HG03571 (cell line): ENCODE data around the gene RNF213.
"Not testable (repeated sequence)": the region's sequence is repeated elsewhere in the genome, so short reads cannot be mapped to it uniquely, and the experiment has no call there.

Experiments used
- ATAC-seq: cut with Tn5 transposase; IDR thresholded peaks from one replicate; pipeline ENCODE4 v1.9.1; 2021; ENCODE audit not compliant: unreplicated experiment

Gene RNF213

DNA sequence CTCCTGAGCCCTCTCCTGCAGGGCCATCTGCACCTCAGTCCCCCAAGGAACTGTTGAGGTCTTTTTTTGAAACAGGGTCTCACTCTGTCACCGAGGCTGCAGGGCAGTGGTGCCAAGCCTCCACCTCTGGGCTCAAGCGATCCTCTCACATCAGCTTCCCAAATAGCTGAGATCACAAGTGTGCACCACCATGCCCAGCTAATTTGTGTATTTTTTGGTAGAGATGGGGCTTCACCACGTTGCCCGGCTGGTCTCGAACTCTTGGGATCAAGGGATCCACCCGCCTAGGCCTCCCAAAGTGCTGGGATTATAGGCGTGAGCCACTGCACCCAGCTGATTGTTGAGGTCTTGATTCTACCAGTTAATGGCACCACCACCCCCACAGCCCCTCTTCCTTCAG lies 126.4 kb downstream of the RNF213 start:
- no peak for ATAC-seq

DNA sequence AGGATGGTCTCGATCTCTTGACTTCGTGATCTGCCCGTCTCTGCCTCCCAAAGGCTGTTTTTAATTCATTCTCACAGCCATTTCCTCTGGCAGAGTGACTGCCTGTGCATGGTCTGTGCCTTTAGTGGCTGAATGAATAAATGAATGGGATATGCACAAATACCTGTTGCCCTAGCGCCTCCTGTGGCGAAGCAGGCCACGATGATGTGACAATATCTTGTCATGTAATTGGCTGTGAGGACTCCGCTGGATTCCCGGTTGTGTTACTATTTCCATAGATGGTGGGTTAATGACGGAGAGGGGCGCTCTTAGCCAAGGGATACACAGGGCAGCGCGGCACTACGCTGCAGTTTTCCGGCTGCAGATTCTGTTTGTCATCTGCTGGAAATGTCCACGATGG lies 127.5 kb downstream of the RNF213 start:
- no peak for ATAC-seq

DNA sequence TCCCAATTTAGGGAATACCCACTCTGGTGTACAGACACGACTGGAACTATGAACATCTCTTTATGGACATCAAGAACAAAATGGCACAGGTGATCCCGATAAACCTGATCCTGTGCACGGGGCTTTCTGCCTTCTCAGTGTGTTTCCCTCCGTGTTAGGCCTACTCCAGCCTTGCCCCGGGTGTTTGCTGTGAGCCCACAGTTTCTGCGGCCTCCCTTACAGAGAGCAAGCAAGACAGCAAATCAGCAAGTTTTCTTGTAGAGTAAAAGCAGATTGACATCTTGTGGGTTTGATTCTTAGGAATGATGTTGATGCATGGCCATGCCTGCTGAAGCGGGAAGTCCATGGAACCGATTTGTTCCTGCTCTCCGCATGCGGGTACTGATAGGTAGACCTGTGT lies 127.9 kb downstream of the RNF213 start:
- ATAC-seq = no peak

DNA sequence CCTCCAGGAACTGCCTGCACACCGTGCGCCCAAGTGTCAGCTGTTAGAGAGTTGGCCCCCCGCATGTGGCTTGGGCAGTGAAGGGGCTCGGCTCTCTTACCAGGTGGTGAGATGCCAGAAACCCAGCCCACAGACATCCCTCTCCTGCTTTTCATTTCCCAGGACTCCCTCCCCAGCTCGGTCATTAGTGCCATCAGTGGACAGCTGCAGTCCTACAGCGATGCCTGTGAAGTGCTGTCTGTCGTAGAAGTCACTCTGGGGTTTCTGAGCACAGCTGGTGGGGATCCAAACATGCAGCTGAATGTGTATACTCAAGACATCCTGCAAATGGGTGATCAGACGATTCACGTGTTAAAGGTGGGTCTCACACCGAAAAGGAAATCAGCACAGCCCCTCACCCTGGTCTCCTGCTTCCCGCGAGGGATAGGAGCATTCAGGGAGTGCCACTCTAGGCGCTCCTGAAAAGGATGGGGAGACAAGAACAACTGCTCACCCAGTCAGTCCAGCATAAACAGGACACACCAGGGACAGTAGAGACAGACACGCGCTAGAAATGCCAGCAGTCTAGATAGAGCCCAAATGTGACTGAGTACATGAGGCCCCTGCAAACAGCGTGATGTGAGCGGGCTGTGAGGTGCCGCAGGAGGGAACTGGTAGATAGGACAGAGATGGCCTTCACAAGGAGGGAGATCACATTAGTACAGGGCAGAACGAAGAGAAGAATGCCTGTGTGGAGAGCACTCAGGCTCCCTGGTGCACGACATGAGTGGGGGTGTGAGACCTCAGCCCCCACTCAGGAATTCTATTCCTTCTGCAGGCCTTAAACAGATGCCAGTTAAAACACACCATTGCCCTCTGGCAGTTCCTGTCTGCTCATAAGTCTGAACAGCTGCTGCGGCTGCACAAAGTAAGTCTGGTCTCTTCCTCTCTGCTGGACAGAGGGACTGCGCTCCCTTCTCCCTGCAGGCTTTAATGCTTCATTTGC lies 128.7 kb downstream of the RNF213 start:
- no peak for ATAC-seq

DNA sequence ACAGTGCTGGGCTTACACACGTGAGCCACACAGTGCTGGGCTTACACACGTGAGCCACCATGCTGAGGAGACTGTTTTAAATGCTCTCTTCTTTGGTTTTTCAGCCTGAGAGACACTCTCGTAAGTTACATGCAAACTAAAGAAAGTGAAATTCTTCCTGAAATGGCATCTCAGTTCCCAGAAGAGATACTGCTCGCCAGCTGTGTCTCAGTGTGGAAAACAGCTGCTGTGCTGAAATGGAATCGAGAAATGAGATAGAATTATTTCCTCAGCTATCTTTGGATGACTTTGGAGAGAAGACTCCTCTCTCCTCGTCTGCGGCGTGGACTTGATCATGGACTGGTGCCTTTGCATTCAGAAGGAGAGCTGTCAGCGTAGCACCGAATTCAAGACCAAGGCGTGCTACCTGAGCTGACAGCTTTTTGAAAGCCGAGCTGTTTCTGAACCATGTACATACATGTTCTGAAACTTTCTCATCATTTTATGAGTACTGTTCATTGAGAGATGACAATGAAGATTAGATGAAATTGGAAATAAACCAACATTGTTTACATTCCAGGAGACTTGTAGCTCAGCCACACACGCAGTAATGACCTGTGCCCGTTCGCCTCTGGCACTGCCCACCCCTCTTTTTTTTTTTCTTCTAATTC lies 132.7 kb downstream of the RNF213 start:
- no peak for ATAC-seq

DNA sequence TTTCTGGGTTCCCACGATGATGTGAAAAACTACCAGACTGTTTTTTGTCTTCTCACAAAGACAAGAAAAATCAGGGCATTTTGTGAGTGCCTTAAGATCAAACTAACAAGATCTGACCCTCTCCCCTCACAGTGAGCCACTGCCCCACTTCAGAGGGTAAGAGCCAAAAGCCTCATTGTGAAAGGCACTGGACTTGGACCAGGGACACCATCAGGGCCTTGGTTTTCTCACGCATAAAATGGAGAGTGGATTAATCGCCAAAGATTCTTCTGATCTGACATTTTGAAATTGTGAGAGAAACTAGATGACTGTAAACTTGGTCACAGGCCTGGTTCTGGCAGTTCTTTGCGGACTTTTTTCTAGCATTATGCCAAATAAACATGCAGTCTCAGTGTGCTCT lies 133.3 kb downstream of the RNF213 start:
- ATAC-seq = no peak

DNA sequence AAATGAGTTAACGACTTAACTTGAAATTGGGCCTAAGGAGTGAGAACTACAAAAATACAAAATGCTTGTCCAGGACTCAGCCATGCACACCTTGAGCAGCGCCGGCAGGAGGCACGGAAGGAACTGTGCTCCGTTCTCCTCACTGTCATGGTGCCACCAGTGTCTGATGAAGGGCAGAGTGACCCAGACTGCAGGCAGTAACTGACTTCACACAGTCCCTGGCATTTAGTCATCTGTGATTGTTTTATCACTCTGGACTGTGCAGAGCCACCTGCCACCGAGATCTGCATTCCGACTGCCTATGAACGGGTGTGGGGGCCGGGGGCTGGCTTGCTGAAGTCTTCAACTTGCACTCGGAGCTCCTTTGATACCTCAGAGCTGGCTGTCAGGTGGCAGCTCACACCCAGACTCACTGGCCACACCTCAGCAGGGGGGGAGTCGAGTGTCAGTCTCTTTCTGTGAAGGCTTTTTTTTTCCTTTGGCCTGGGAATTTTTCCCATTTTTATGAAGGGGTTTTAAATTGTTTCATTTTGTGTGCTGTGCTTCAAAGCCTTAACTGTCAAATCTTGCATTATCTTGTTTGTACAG lies 134.1 kb downstream of the RNF213 start:
- ATAC-seq = no peak

DNA sequence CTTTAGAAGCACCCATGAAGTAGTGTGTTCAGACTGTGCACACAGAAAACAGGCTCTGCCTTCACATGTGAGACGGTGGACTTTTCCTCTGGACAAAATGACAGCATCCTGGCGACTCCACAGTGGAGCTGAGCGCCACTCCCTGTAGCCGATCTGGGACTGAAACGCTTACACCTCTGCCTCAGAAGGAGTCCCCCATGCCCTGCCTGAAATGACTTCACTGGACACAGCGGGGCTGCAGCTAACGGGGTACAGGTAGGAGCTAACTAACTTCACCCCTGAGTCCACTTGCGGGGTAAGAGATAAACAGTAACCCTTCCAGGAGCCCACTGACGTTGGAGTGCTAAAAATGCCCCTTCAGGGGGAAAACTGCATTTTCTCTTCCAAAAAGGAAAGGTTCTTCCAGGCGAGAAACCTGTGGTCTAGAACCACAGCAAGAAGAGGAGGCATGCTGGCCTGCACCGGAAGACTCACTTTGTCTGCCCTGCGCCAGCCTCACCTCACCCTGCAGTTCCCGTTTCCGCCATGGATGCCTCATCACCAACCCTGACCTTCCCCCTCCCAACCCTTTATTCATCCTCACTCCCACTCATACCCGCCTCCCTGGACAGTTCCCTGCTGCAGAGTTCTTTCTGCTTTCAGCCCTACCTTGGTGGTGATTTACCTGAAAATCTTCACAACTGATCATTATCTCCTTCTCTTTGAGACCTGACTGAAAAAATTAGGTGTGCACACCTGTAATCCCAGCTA lies 134.9 kb downstream of the RNF213 start:
- ATAC-seq = no peak

DNA sequence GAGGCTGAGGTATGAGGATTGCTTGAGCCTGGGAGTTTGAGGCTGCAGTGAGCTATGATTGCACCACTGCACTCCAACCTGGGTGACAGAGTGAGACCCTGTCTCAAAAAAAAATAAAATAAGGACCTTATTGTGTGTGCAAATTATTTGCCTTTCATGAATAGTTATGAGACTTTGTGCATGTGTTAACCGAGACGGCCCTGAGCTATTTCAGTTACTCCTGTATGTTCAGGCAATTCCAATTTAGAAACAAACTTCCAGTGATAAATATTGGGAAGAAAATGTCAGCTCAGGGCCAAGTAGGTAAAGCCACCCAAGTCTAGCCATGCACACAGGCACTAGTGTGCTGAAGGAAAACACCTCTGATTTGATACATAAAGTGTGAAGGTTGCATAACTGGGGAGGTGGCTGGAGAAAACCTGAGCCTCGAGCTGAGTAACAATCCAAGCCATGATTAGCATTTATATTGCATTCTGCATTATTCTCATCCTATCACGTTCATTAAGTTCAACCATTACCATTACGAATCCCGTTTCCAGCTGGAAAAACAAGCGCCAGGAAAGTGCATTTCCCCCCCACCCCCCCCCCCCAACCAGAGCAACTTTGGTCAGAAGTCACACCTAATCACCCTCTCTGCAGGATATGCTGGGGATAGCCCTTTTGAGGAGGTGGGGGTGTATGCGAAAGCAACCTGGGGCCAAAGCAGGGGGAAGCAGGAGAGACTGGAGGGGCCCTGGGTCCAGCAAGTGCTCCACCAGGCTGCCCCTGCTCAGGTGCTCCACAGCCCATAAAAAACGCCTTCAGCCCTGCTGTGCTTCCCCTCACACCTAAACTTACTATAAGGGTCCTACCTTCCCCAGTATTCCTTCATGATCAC lies 135.7 kb downstream of the RNF213 start:
- ATAC-seq = no peak

DNA sequence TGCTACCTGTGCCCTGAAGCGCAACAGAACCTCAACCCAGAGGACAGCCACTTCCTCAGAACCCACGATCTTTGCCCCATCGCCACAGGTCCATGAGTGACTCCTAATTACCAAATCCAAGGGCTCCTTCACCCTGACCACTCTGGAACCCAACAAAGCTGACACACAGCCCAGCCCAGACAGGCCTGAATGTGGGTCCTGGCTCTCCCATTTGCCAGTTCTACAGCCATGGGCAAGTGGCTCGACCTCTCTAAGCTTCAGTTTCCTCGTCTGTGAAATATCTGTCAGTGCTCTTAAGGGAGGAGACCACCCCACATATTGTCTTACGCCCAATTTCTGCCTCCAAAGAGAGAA lies 136.4 kb downstream of the RNF213 start:
- no peak for ATAC-seq

DNA sequence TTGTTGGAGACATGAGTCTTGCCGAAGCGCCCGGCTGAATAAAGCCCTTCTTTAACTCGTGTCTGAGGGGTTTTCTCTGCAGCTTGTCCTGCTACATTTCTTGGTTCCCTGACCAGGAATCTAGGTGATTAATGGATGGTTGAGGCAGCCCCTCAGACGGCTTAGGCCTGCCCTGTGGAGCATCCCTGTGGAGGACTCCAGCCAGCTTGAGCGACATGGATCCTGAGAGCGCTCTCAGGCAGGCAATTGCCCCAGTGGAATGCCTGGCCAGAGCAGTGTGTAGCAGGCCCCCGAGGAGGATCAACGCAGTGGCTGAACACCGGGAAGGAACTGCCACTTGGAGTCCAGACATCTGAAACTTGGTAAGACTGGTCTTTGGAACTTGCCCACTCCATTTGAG lies 137.0 kb downstream of the RNF213 start:
- no peak for ATAC-seq

DNA sequence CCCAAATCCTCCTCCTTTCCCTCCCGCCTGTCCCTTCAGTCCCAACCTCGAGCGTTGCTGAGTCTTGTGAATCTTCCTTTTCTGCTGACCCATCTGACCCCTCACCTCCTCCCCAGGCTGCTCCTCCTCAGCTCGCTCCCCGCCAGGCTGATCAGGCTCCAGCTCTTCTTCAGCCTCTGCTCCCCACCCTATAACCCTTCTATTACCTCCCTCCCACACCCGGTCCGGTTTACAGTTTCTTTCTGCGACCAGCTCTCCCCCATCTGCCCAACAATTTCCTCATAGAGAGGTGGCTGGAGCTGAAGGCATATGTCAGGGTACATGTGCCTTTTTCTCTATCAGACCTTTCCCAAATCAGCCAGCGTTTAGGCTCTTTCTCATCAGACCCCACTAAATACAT lies 140.4 kb downstream of the RNF213 start:
- not testable (repeated sequence) for ATAC-seq

DNA sequence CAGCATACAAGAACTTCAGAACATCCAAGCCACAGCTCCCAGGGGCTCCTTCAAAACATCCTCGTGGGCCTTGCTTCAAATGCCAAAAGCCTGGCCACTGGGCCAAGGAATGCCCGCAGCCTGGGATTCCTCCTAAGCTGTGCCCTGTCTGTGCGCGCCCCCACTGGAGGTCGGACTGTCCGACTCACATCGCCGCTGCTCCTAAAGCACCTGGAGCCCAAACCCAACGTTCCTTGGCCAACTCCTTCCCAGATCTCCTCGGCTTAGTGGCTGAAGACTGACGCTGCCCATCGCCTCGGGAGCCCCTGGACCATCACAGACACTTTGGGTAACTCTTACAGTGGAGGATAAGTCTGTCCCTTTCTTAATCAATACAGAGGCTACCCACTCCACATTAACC lies 141.4 kb downstream of the RNF213 start:
- ATAC-seq = not testable (repeated sequence)

DNA sequence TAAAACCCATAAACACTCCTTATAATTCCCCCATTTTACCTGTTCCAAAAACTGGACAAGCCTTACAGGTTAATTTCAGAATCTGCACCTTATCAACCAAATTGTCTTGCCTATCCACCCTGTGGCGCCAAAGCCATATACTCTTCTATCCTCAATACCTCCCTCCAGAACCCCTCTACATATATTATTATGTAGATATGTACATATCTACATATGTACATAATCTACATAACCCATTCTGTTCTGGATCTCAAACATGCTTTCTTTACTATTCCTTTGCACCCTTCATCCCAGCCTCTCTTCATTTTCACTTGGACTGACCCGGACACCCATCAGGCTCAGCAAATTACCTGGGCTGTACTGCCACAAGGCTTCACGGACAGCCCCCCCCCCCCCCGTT lies 142.3 kb downstream of the RNF213 start:
- ATAC-seq = no peak

DNA sequence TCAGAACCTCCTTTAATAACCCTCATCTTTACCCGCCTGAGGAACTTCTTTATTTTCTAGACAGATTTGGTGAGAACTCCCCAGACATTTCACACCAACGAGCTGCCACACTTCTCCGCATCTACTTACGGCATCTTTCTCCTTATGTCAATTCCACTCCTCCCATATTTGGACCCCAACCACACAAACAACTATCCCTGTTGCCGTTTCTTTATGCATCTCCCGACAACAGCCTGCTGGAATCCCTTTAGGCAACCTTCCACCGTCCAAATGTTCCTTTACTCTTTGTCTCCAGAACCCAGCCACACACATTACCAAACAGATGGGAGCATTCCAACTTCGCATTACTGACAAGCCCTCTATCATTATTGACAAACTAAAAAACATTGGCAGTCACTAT lies 145.5 kb downstream of the RNF213 start:
- ATAC-seq = no peak

DNA sequence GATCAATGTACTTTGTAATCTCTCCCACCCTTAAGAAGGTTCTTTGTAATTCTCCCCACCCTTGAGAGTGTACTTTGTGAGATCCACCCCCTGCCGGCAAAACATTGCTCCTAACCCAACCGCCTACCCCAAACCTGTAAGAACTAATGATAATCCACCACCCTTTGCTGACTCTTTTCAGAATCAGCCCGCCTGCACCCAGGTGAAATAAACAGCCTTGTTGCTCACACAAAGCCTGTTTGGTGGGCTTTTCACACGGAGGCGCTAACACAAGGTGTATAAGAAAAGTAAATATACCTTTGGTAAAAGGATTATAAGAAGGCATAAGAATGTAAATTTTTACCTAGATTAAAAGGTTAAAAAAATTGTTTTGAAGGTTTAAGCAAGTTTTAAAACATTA lies 147.3 kb downstream of the RNF213 start:
- not testable (repeated sequence) for ATAC-seq

DNA sequence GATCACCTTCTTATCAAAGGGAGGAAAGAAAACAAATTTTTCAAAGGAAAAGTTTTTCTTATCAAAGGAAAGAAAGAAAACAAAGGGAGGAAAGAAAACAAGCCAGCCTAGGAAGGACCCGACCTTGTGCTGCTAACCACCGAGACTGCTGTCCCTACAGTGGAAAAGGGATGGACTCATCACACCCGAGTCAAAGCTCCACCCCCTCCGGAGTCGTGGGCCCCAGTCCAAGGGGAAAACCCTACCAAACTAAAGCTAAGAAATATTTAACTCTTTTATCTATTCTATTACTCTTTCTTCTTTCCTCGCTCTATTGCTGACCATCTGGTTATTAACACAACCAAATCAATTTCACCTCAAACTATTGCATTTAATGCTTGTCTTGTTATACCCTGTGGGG lies 148.2 kb downstream of the RNF213 start:
- ATAC-seq = no peak

DNA sequence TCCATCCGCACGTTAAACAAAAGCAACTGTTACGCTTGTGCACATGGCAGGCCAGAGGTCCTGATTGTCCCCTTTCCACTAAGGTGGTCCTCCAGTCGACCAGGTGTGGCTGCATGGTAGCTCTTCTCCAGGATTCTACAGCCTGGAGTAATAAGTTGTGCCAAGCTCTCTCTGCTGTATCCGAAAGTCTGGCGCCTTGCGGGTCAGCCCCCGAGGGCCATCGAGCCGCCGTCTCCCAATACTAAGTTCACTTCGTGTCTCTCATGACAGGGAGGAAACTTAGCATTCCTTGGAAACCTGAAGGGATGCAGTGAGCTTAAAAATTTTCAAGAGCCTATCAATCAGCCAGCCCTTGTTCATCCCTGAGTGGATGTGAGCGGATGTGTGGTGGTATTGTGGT lies 149.0 kb downstream of the RNF213 start:
- no peak for ATAC-seq

DNA sequence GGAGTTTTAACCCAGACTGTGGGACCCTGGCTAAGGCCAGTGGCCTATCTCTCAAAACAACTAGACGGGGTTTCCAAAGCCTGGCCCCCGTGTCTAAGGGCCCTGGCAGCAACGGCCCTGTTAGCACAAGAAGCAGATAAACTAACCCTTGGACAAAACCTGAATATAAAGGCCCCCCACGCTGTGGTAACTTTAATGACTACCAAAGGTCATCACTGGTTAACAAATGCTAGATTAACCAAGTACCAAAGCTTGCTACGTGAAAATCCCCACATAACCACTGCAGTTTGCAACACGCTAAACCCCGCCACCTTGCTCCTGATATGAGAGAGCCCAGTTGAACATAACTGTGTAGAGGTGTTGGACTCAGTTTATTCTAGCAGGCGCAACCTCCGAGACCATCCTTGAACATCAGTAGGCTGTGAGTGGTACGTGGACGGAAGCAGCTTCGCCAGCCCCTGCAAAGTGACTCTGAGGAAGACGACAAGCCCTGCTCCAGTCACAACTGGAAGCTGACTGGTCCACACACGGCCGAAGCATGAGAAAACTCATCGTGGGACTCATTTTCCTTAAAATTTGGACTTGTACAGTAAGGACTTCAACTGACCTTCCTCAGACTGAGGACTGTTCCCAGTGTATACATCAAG lies 149.9 kb downstream of the RNF213 start:
- ATAC-seq = not testable (repeated sequence)
